ENCODE data around the gene DFFB. TPM values are rescaled to one million over a fixed set of nuclear protein-coding genes. Genes with fewer than 3 reads are reported as not detected.
A peak's percentile ranks its signal among the peaks of the same experiment; 100 is the strongest.

Gene DFFB
- total RNA-seq (10.6 and 11.7 TPM in 2 replicates), polyA plus RNA-seq (9.4 and 11.8 TPM in 2 replicates), polyA minus RNA-seq (6.4 and 11.4 TPM in 2 replicates), Bru-seq, nascent RNA (percentile 47 among the genes with signal in this experiment), BruChase-seq, experiment 1, labeled RNA remaining after a 6-hour chase (percentile 64 among the genes with signal in this experiment), BruChase-seq, experiment 2, labeled RNA remaining after a 2-hour chase (percentile 72 among the genes with signal in this experiment)
- 6.4 and 7.6 TPM in 2 replicates for polyA plus RNA-seq (2011; cell fraction: cytosol; rRNA removed)
- polyA plus RNA-seq (2011; cell fraction: nucleus; rRNA removed) = 13.8 and 14.8 TPM in 2 replicates
- polyA plus RNA-seq (2012) = 5.5 and 8.4 TPM in 2 replicates
- polyA minus RNA-seq (2011; cell fraction: cytosol; rRNA and poly(A)+ RNA removed) = 4.5 TPM
- polyA minus RNA-seq (2011; cell fraction: nucleus; rRNA and poly(A)+ RNA removed) = 5.3 and 10.0 TPM in 2 replicates
- long read RNA-seq, transcript DFFB-205 (7 exons, 3,028 nt) = major isoform, 10 of 20 reads
- long read RNA-seq, partial matches to known transcripts = 1 of 20 reads
- long read RNA-seq, other reads (novel, unspliced or antisense) = 9 of 20 reads

DNA sequence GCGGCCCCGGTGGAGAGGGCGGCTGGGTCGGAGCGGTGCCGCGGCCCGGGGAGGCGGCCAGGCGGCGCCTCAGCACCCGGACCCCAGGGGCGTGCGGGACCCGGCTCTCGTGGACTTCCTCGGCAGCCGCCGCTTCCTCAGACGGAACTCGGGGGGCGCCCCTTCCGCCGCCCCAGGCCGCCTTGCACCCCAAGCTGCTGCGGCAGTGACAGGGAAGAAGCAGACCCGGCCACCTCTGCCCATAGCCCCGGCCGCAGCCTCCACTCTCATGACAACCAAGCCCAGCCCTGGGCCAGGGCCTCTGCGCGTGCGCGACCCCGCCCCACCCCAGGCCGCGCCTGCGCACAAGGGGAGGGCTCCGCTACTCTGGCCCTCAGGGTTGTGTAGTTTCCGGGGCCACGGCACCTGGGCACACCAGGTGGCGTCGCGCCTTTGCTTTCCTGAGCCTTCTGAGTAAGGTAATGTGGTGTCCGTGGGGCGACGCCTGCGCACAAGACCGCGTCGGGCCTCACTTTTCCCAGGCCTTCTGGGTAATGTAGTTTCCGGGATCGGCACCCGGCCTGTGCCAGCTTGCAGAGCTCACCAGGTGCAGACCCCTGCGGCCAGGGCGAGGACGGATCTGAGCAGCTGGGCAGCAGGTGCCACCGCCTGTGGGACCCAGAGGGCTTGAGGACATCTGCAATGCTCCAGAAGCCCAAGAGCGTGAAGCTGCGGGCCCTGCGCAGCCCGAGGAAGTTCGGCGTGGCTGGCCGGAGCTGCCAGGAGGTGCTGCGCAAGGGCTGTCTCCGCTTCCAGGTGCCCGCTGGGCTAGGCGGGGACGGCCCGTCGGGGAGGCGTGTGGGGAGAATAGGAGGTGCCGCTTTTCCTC lies at the start of gene DFFB, which contains the start of gene CEP104:
Gene DFFB (plus strand): TSS at position 554 of the 868 bp plus-strand sequence. CDS start 128 bp downstream, at position 682.
Gene CEP104 (minus strand): TSS at position 289 of the 868 bp plus-strand sequence. CDS start 4,804 bp downstream, outside the sequence.
- Histone ChIP-seq H3K27me3 (ENCODE audit: control insufficient read depth in 2 of 2, insufficient read depth in 2 of 2, low read length in 2 of 2) (no peaks in the 10 kb centered on the region), H3K4me2 (ENCODE audit: insufficient read depth, low read length) (peak within 1 kb of the TSS; percentile 66), H3K9me1 (replicated peaks; ENCODE audit: control insufficient read depth, extremely low read depth, insufficient read depth, low read length) (no peaks in the 10 kb centered on the region), H3K4me3 (replicated peaks in 1 of 3; ENCODE audit: insufficient read depth in 1 of 3, low read depth in 1 of 3, low read length in 3 of 3) (peak within 1 kb of the TSS; percentile 16 to 76 (median 72)), H3K79me2 (ENCODE audit: control insufficient read depth, insufficient read depth, low read length) (peaks cover 4% of the 10 kb centered on the region), H3K9ac (replicated peaks; ENCODE audit: extremely low read depth, insufficient read depth, low read length) (peak within 1 kb of the TSS; percentile 86), H3K9me3 (replicated peaks; ENCODE audit: control insufficient read depth, insufficient read depth, low read length) (no peaks in the 10 kb centered on the region), H3K36me3 (ENCODE audit: control insufficient read depth in 2 of 2, extremely low read depth in 1 of 2, insufficient read depth in 2 of 2, low read length in 2 of 2) (no peaks in the 10 kb centered on the region), H3K27ac (ENCODE audit: insufficient read depth, low read depth, low read length) (peak within 1 kb of the TSS; percentile 59), H3K4me1 (ENCODE audit: control insufficient read depth, extremely low read depth, insufficient read depth, low read length) (peaks cover 9% of the 10 kb centered on the region), H4K20me1 (replicated peaks; ENCODE audit: control insufficient read depth, extremely low read depth, insufficient read depth, low read length) (no peaks in the 10 kb centered on the region), H2AFZ (ENCODE audit: low read depth, low read length) (peak within 1 kb of the TSS; percentile 99)
- dilution Hi-C loops (cut with MboI; ENCODE audit: extremely low pct_ligation_motif_present, low sequenced_read_pairs) = no loop called here
- DNase-seq (ENCODE audit: low read depth, low spot score) (peak; percentile 90), FAIRE-seq (peak; percentile 76)
- TF ChIP-seq GATA2 (IDR thresholded peaks at IDR 0.05; ENCODE audit: insufficient read depth, insufficient read length, low read depth, low read length) = no peak
- peak; percentile 61 for TF ChIP-seq POLR2A (IDR thresholded peaks at IDR 0.05; ENCODE audit: low read depth, low read length)
- TF ChIP-seq MYC (IDR thresholded peaks at IDR 0.05; ENCODE audit: low read depth, low read length) = no peak
- TF ChIP-seq POLR2AphosphoS5 (IDR thresholded peaks at IDR 0.05; ENCODE audit: insufficient read depth, low read depth, low read length) = peak; percentile 76
- no TSS peak for BruUV-seq (replicated peaks)
- POLR2A ChIA-PET = no interaction called here
- intact Hi-C loops (cut with micrococcal nuclease) = loop anchor here (1.0 kb wide), 2 partner anchors 43 to 61 kb away; partner anchors contain the start of genes C1orf174 and LRRC47
- CTCF ChIA-PET = interaction anchor here (1.1 to 2.3 kb wide), 6 partner anchors 16 to 61 kb away, joined by 3 to 9 read pairs (median 4); partner anchors contain the start of genes C1orf174 and LRRC47
